HG03439 (cell line): ENCODE results near the gene DUSP14.
A peak's percentile ranks its signal among the peaks of the same experiment; 100 is the strongest.
"Not testable (repeated sequence)": the region's sequence is repeated elsewhere in the genome, so short reads cannot be mapped to it uniquely, and the experiment has no call there.

Experiments used
- ATAC-seq: cut with Tn5 transposase; IDR thresholded peaks from one replicate; pipeline ENCODE4 v1.9.1; 2021; ENCODE audit warnings: mild to moderate bottlenecking, moderate library complexity; ENCODE audit not compliant: unreplicated experiment

Gene DUSP14

GRCh38 chr17:37483311-37484039 lies 6.2 kb upstream of the DUSP14 start:
- no peak for ATAC-seq

- no peak for ATAC-seq
These were observed 3.6 kb upstream of the DUSP14 start for GRCh38 chr17:37485938-37486570.

- no peak for ATAC-seq
These were observed 1.6 kb upstream of the DUSP14 start for GRCh38 chr17:37488009-37488604.

GRCh38 chr17:37488607-37489196 lies 989 bp upstream of the DUSP14 start:
- ATAC-seq = no peak

- ATAC-seq = peak; percentile 46
These were observed 414 bp downstream of the DUSP14 start for GRCh38 chr17:37490022-37490587.

GRCh38 chr17:37490638-37491614 lies 1.2 kb downstream of the DUSP14 start:
- ATAC-seq = no peak

GRCh38 chr17:37492167-37492566 lies 2.5 kb downstream of the DUSP14 start:
- no peak for ATAC-seq

- ATAC-seq = no peak
These were observed 3.7 kb downstream of the DUSP14 start for GRCh38 chr17:37493249-37494027.

GRCh38 chr17:37494401-37494831 lies 4.7 kb downstream of the DUSP14 start:
- ATAC-seq = no peak

GRCh38 chr17:37494971-37495370 lies 5.3 kb downstream of the DUSP14 start:
- no peak for ATAC-seq

GRCh38 chr17:37500378-37500777 lies 10.7 kb downstream of the DUSP14 start:
- ATAC-seq = no peak

- no peak for ATAC-seq
These were observed 12.6 kb downstream of the DUSP14 start for GRCh38 chr17:37502009-37502936.

- no peak for ATAC-seq
These were observed 13.5 kb downstream of the DUSP14 start for GRCh38 chr17:37503148-37503547.

- ATAC-seq = no peak
These were observed 15.6 kb downstream of the DUSP14 start for GRCh38 chr17:37505333-37505732.

GRCh38 chr17:37506678-37507077 lies 17.0 kb downstream of the DUSP14 start:
- ATAC-seq = no peak

GRCh38 chr17:37507111-37507510 lies 17.4 kb downstream of the DUSP14 start:
- no peak for ATAC-seq

GRCh38 chr17:37510056-37510455 lies 20.4 kb downstream of the DUSP14 start:
- no peak for ATAC-seq

- not testable (repeated sequence) for ATAC-seq
These were observed 22.0 kb downstream of the DUSP14 start for GRCh38 chr17:37511642-37512041.
